ENCODE results near the gene GKN1.
"Not testable (repeated sequence)": the region's sequence is repeated elsewhere in the genome, so short reads cannot be mapped to it uniquely, and the experiment has no call there.

GKN1 gene

DNA sequence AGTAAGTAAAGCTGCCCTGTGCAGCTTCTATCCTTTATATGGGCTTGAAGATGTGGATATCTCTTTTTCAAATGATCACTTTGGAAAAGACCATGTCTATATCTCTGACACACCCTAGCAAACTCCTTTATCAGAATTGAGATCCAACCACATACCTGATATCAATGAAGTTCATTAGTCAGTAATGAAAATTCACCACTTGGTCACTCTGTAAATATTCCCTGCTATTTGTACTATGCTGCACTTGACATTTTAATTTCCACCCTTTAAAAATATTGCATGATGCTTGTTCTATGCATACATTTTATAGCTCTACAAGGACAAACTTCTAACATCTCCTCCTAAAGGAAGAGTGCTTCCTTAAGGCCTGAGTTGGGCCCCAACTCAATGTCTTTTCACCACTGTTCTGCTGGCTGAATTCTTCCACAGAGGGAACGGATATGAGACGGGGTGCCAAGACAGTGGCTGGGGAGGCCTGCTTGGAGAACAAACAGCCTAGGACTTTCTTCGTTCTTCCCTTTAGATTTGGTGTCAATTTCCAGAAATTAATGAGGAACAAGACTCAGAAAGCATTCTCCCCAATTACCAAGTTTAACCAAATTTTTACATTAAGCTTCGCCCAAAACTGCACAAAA, 21.4 kb upstream of the GKN1 start, which contains the start of gene GKN2:
TSS of gene GKN2 (minus strand) at position 7 of the 635 bp plus-strand sequence. CDS start 32 bp downstream, outside the sequence.
- DNase-seq (ENCODE audit: low read depth in 2 of 2), result no peak
- TF ChIP-seq, protein P1, sequence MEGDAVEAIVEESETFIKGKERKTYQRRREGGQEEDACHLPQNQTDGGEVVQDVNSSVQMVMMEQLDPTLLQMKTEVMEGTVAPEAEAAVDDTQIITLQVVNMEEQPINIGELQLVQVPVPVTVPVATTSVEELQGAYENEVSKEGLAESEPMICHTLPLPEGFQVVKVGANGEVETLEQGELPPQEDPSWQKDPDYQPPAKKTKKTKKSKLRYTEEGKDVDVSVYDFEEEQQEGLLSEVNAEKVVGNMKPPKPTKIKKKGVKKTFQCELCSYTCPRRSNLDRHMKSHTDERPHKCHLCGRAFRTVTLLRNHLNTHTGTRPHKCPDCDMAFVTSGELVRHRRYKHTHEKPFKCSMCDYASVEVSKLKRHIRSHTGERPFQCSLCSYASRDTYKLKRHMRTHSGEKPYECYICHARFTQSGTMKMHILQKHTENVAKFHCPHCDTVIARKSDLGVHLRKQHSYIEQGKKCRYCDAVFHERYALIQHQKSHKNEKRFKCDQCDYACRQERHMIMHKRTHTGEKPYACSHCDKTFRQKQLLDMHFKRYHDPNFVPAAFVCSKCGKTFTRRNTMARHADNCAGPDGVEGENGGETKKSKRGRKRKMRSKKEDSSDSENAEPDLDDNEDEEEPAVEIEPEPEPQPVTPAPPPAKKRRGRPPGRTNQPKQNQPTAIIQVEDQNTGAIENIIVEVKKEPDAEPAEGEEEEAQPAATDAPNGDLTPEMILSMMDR (IDR thresholded peaks at IDR 0.05; ENCODE audit: low read depth, low read length), result no peak

DNA sequence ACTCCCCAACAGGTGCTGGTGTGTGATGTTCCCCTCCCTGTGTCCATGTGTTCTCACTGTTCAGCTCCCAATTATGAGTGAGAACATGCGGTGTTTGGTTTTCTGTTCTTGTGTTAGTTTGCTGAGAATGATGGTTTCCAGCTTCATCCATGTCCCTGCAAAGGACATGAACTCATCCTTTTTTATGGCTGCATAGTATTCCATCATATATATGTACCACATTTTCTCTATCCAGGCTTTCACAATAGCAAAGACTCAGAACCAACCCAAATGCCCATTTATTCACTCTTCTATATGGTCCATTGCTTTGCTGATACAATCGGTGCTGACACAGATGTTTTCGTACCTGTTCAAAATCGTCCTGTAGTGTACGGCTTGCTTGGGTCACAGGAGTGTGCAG, 19.0 kb upstream of the GKN1 start:
- not testable (repeated sequence) for H3K4me3 ChIP-seq (replicated peaks in 1 of 2; ENCODE audit: low read depth in 2 of 2, low read length in 2 of 2); DNase-seq (ENCODE audit: low read depth in 2 of 2)

More for the DNA sequence above, 21.4 kb upstream of the GKN1 start, which contains the start of gene GKN2:
- H3K4me3 ChIP-seq (replicated peaks in 1 of 2; ENCODE audit: low read depth in 2 of 2, low read length in 2 of 2), result no peak within 1 kb of the TSS

DNA sequence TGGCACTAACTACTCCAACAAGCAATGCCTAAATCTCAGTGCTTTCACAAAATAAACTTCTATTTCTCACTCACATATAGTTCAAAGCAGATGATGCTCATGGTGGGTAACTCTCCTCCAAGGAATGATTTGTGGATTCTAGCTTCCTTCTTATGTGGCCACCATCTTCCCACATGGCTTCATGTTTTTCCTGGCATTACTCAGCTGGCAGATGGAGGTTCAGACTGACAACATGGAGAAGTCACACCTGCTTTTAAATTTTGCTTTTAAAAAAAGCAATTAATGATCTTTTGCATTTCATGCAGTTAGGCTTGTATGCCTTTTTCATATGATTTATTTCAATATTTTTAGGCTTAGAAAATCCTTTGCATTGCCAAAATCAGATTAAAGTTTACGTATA, 15.4 kb upstream of the GKN1 start:
- H3K4me3 ChIP-seq (replicated peaks in 1 of 2; ENCODE audit: low read depth in 2 of 2, low read length in 2 of 2), result no peak overlapping the region
- TF ChIP-seq, protein P1 (IDR thresholded peaks at IDR 0.05; ENCODE audit: low read depth, low read length), result no peak

DNA sequence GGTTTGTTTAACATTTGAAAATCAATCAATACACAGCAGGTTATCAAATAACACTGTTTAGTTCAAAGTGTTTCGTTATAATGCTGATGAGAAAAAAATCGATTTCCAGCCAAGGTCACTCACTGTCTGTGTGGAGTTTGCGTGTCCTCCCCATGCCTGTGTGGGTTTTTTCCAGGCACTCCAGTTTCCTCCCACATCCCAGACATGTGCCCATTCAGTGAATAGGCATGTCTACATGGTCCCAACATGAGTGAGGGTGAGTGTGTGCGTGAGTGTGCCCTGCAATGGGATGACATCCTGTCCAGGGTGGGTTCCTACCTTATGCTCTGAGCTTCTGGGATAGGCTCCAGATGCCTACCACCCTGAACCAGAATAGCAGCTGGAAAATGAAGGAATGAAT, 13.1 kb upstream of the GKN1 start:
- no peak for DNase-seq (ENCODE audit: low read depth in 2 of 2)
- H3K4me3 ChIP-seq (replicated peaks in 1 of 2; ENCODE audit: low read depth in 2 of 2, low read length in 2 of 2), result no peak overlapping the region
- TF ChIP-seq, protein P1 (IDR thresholded peaks at IDR 0.05; ENCODE audit: low read depth, low read length), result no peak

More for the DNA sequence above, 15.4 kb upstream of the GKN1 start:
- DNase-seq (ENCODE audit: low read depth in 2 of 2), result no peak

DNA sequence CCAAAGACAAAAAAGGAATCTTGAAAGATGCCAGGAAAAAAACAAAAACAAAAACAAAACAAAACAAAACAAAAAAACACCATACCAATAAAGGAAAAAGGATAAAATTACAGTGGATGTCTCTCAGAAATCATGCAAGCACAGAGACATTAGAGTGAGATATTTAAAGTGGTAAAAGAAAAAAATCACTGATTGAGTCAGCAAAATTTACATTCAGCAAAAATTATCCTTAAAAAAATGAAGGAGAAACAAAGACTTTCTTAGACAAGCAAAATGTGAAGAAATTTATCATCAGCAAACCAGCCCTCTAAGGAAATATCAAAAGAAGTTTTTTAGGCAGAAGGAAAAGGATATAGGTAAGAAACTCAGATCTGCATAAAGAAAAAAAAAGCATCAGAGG, 10.2 kb upstream of the GKN1 start:
- no peak overlapping the region for H3K4me3 ChIP-seq (replicated peaks in 1 of 2; ENCODE audit: low read depth in 2 of 2, low read length in 2 of 2)
- TF ChIP-seq, protein P1 (IDR thresholded peaks at IDR 0.05; ENCODE audit: low read depth, low read length), result no peak
- DNase-seq (ENCODE audit: low read depth in 2 of 2), result no peak

DNA sequence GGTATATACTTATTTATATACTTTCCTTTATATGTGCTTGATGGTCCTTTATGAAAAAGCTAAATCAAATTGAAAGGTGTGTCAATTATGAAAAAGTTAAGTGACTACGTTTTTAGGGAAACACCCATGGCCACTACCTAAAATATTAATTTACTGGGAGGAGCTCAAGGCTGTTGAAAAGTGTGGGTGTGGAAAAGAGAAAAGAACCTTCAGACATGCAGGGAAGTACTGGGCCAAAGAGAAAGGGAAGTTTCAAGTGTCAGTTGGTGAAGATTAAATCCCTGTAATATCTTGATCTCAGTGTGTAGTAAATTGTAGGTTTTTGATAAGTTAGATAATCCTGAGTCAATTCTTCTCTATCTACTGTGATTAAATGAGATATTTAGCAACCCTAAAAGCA, 6.2 kb upstream of the GKN1 start:
- DNase-seq (ENCODE audit: low read depth in 2 of 2), result no peak
- TF ChIP-seq, protein P1 (IDR thresholded peaks at IDR 0.05; ENCODE audit: low read depth, low read length), result no peak

DNA sequence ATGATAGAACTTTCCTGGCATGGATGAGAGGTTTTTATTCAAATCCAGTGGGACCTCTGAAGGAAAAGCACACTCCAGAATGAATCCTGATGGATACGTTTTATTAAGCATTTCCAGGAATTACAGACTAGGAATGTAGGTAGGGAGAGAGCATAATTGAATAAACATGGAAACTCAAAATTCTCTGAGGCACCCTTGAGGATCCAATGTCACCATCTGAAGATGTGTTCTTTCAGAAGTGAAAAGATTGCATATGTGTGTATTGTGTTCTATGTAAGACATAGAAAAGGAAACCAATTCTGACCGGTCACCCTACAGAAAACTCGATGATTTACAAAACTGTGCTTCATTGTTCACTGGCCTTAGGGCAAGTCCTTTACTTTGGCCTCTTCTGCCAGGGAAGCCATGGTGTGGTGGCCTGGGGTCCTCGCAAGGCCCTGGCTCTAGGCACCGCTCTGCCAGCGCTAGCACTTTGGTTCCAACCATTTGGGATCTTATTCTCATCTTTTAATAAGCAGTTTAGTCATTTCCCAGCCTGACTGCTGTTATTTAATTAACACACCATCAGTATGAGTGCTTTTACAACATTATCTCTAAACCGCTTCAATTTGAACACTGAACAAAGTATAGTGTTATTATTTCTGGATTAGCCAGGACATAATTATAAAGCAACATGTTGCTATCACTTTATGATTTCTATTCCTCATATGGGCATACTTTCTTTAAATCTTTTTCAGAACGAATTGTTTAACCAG, 4.5 kb upstream of the GKN1 start:
- DNase-seq (ENCODE audit: low read depth in 2 of 2), result no peak
- no peak overlapping the region for H3K4me3 ChIP-seq (replicated peaks in 1 of 2; ENCODE audit: low read depth in 2 of 2, low read length in 2 of 2)
- TF ChIP-seq, protein P1 (IDR thresholded peaks at IDR 0.05; ENCODE audit: low read depth, low read length), result no peak

More for the DNA sequence above, 6.2 kb upstream of the GKN1 start:
- no peak overlapping the region for H3K4me3 ChIP-seq (replicated peaks in 1 of 2; ENCODE audit: low read depth in 2 of 2, low read length in 2 of 2)
